Testis (tissue), 3 donors: Measurements from ENCODE around the gene ARVCF. TPM values are rescaled to one million over a fixed set of nuclear protein-coding genes. Genes with fewer than 3 reads are reported as not detected.

Experiments used
- DNase-seq: peaks from one replicate; pipeline ENCODE4 v3.0.0-alpha.2; 2019
- H3K27ac ChIP-seq, 2 donors: fragments of 200-600 bp; sonication (generic); one replicate each; pipeline ENCODE4 v1.5.1; 2019
- H3K27me3 ChIP-seq: fragments of 200-600 bp; sonication (generic); one replicate; pipeline ENCODE4 v1.5.1; 2019
- H3K36me3 ChIP-seq: fragments of 200-600 bp; sonication (generic); one replicate; pipeline ENCODE4 v1.5.1; 2017; ENCODE audit warnings: low read depth; ENCODE audit errors: missing control alignments
- H3K4me1 ChIP-seq: fragments of 200-600 bp; sonication (generic); one replicate; pipeline ENCODE4 v1.5.1; 2019
- H3K4me3 ChIP-seq, 2 donors: fragments of 200-600 bp; sonication (generic); one replicate each; pipeline ENCODE4 v1.5.1; 2017 to 2019
- H3K9me3 ChIP-seq: fragments of 200-600 bp; sonication (generic); one replicate; pipeline ENCODE4 v1.5.1; 2017
- CTCF ChIP-seq, 3 experiments: fragments of 450-650 bp in 2 of 3; fragments of 200-600 bp in 1 of 3; sonication (generic) in 1 of 3; IDR thresholded peaks; one replicate each; pipeline ENCODE4 v1.5.1; 2016 to 2019; ENCODE audit warnings: antibody characterized with exemption in 3 of 3, mild to moderate bottlenecking in 2 of 3, moderate library complexity in 1 of 3
- POLR2A ChIP-seq: fragments of 450-650 bp; IDR thresholded peaks from one replicate; pipeline ENCODE4 v1.6.1; 2017; ENCODE audit warnings: antibody characterized with exemption, mild to moderate bottlenecking, moderate library complexity
- WGBS, 2 donors: methylation state at CpG; one replicate each; pipeline ENCODE4 v1.1.5; 2018; 5-methylcytosine and 5-hydroxymethylcytosine counted together
- intact Hi-C: fragments of 100-400 bp; cut with DNase I; formaldehyde crosslinking; loops from one replicate; pipeline ENCODE4 v1.15.1; 2023; ENCODE audit warnings: low total_unique reads
- polyA plus RNA-seq: library from polyadenylated mRNA; stranded (reverse); fragments of 350-450 nt; fragmentation: Illumina TruSeq; extraction: RNeasy Lipid Tissue Mini Kit (QIAGEN cat#74804); gene quantifications from one replicate; pipeline ENCODE4 v1.2.3, GENCODE V29; 2014; ENCODE audit warnings: low read depth, low replicate concordance; ENCODE audit not compliant: insufficient read depth
- total RNA-seq, 2 donors: library from RNA; depleted of rRNA; stranded (reverse); fragments of >200 nt; gene quantifications; one replicate each; pipeline ENCODE4 v1.2.3, GENCODE V29; 2016

Gene ARVCF
- total and polyA plus RNA-seq, 3 donors from 2014 or later, result 21.1 to 57.7 (median 43.2) TPM

GRCh38 chr22:20044495-20045151 is 28.0 kb upstream of the ARVCF start:
- no peaks in the 10 kb centered on the region for H3K36me3 ChIP-seq
- no peaks in the 10 kb centered on the region for H3K9me3 ChIP-seq
- H3K4me3 ChIP-seq, result no peak overlapping the region
- no peaks in the 10 kb centered on the region for H3K27me3 ChIP-seq
- DNase-seq, result no peak
- H3K27ac ChIP-seq, result no peak overlapping the region
- no peak for TF ChIP-seq POLR2A
- TF ChIP-seq CTCF (IDR thresholded peaks at IDR 0.05), result no peak
- intact Hi-C loops, result no loop called here
- no peaks in the 10 kb centered on the region for H3K4me1 ChIP-seq
- 92 to 93% methylated on average over 10 of the region's 10 CpGs for WGBS, 2 donors

GRCh38 chr22:20043997-20044342 is 27.3 kb upstream of the ARVCF start:
- WGBS, 2 donors, result 95 to 100% methylated on average over 1 to 7 of the region's 7 CpGs
- no peaks in the 10 kb centered on the region for H3K36me3 ChIP-seq
- no peaks in the 10 kb centered on the region for H3K9me3 ChIP-seq
- no peak overlapping the region for H3K4me3 ChIP-seq
- H3K4me1 ChIP-seq, result no peaks in the 10 kb centered on the region
- DNase-seq, result no peak
- intact Hi-C loops, result no loop called here
- no peak overlapping the region for H3K27ac ChIP-seq
- no peak for TF ChIP-seq POLR2A
- no peak for TF ChIP-seq CTCF (IDR thresholded peaks at IDR 0.05)
- H3K27me3 ChIP-seq, result no peaks in the 10 kb centered on the region

DNA sequence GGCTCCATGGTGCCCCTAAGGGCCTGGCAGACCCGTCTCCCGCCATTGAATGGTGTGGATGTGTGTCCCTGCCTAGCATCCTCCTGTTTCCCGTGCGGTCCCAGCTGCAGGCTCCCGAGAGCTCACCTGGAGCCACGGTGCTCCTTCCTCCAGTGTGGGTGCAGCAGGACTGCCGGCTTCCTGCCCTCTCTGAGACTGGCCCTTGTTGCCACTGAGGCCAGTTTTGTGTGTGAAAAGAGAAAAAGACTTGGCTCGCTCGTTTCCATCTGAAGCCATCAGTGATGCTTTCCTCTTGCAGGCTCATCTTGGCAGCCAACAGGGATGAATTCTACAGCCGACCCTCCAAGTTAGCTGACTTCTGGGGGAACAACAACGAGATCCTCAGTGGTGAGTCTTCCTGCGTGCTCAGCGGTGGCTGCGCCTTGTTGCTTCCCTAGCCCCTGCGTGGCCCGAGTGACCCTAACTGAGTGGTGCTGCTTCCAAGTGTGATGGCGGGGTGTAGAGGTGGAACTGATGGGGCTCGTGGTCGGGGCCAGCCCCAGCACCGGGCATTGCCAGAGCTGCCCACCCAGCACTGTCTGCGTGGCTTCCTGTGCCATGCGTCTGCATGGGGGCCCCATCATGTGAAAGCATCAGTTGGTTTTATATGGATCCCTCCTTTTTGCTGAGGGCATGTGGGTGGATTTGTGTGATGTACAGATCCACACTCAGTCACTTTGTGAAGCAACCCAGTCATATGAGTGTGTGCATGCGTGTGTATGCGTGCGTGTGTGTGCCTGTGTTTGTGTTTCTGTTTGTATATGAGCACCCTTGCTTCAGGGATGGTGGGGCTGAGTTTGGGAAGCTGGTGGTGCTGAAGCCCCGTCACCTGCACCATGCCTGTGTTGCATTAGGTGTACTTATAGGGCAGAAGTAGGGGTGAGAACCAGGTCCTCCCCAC is 26.7 kb upstream of the ARVCF start:
- no peaks in the 10 kb centered on the region for H3K9me3 ChIP-seq
- no peaks in the 10 kb centered on the region for H3K4me1 ChIP-seq
- no peak for DNase-seq
- intact Hi-C loops, result no loop called here
- H3K4me3 ChIP-seq, result no peak overlapping the region
- H3K27me3 ChIP-seq, result no peaks in the 10 kb centered on the region
- no peaks in the 10 kb centered on the region for H3K36me3 ChIP-seq
- 93 to 94% methylated on average over 12 to 26 of the region's 26 CpGs for WGBS, 2 donors
- H3K27ac ChIP-seq, result no peak overlapping the region
- TF ChIP-seq CTCF (IDR thresholded peaks at IDR 0.05), result no peak
- no peak for TF ChIP-seq POLR2A

- no peaks in the 10 kb centered on the region for H3K36me3 ChIP-seq
- H3K27ac ChIP-seq, result no peak overlapping the region
- no peaks in the 10 kb centered on the region for H3K9me3 ChIP-seq
- 90 to 96% methylated on average over 5 to 7 of the region's 7 CpGs for WGBS, 2 donors
- no peak overlapping the region for H3K4me3 ChIP-seq
- TF ChIP-seq POLR2A (no peak), CTCF (IDR thresholded peaks at IDR 0.05) (no peak)
- H3K4me1 ChIP-seq, result no peaks in the 10 kb centered on the region
- intact Hi-C loops, result no loop called here
- no peak for DNase-seq
- H3K27me3 ChIP-seq, result no peaks in the 10 kb centered on the region
These were observed 23.9 kb upstream of the ARVCF start for GRCh38 chr22:20040327-20041200.
